ENCODE results near the gene JAKMIP3.

JAKMIP3 gene

GRCh38 chr10:132069122-132069848 is 3.5 kb downstream of the JAKMIP3 start:
- TF ChIP-seq, protein P1, sequence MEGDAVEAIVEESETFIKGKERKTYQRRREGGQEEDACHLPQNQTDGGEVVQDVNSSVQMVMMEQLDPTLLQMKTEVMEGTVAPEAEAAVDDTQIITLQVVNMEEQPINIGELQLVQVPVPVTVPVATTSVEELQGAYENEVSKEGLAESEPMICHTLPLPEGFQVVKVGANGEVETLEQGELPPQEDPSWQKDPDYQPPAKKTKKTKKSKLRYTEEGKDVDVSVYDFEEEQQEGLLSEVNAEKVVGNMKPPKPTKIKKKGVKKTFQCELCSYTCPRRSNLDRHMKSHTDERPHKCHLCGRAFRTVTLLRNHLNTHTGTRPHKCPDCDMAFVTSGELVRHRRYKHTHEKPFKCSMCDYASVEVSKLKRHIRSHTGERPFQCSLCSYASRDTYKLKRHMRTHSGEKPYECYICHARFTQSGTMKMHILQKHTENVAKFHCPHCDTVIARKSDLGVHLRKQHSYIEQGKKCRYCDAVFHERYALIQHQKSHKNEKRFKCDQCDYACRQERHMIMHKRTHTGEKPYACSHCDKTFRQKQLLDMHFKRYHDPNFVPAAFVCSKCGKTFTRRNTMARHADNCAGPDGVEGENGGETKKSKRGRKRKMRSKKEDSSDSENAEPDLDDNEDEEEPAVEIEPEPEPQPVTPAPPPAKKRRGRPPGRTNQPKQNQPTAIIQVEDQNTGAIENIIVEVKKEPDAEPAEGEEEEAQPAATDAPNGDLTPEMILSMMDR (IDR thresholded peaks at IDR 0.05; ENCODE audit: low read length, missing control alignments), result no peak

GRCh38 chr10:132069849-132070182 is 4.1 kb downstream of the JAKMIP3 start:
- DNase-seq (ENCODE audit: low read depth), result no peak
- TF ChIP-seq, protein P1 (IDR thresholded peaks at IDR 0.05; ENCODE audit: low read length, missing control alignments), result no peak
- H3K4me3 ChIP-seq (replicated peaks; ENCODE audit: low read depth, low read length), result no peak overlapping the region

More at GRCh38 chr10:132069122-132069848, 3.5 kb downstream of the JAKMIP3 start:
- H3K4me3 ChIP-seq (replicated peaks; ENCODE audit: low read depth, low read length), result no peak overlapping the region
- DNase-seq (ENCODE audit: low read depth), result no peak

DNA sequence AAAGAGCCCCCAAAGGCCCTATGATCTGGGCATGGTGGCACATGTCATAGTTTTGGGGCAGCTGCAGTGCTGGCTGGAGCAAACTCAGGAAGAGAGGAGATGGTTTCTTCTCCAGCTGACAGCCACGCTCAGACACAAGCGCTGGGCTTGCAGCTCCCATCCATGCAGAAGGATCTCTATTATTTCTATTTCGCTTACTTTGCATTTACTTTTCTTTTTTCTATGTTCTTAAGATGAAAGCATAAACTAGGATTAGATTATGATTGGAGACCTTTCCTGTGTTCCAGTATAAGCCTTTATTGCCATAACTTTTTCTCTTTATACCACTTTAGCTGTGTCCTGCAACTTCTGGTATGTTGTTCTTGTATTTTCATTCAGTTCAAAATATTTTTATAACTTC is 5.0 kb downstream of the JAKMIP3 start:
- H3K4me3 ChIP-seq (replicated peaks; ENCODE audit: low read depth, low read length), result no peak overlapping the region
- DNase-seq (ENCODE audit: low read depth), result no peak
- TF ChIP-seq, protein P1 (IDR thresholded peaks at IDR 0.05; ENCODE audit: low read length, missing control alignments), result no peak

GRCh38 chr10:132071667-132072066 is 5.9 kb downstream of the JAKMIP3 start:
- no peak overlapping the region for H3K4me3 ChIP-seq (replicated peaks; ENCODE audit: low read depth, low read length)
- DNase-seq (ENCODE audit: low read depth), result no peak
- TF ChIP-seq, protein P1 (IDR thresholded peaks at IDR 0.05; ENCODE audit: low read length, missing control alignments), result no peak

DNA sequence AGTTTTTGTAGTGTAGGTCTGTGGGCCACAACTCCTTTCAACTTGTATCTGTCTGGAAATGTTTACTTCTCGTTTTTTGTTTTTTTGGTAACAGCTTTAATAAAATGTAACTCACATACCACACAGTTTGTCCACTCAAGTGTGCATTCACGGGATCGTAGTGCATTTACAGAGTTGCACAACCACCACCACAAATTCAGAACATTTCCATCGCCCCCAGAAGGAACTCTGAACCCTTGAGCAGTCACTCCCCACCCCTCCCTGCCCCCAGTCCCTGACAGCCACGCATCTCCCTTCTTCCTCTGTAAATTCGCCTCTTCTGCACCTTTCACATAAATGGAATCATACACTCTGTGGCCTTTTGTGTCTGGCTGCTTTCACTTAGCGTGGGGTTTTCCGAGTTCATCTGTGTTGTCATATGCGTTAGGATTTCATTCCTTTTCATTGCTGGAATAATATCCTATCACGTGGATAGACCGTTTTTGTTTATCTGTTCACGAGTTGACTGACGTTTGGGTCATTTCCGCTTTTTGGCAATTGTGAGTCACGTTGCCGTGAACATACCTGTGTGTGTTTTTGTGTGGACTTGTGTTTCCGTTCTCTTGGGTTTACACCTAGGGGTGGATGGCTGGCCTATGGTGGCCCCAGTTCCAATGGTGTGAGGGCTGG is 10.3 kb downstream of the JAKMIP3 start:
- H3K4me3 ChIP-seq (replicated peaks; ENCODE audit: low read depth, low read length), result no peak overlapping the region
- TF ChIP-seq, protein P1 (IDR thresholded peaks at IDR 0.05; ENCODE audit: low read length, missing control alignments), result no peak
- DNase-seq (ENCODE audit: low read depth), result no peak

GRCh38 chr10:132076578-132077081 is 10.9 kb downstream of the JAKMIP3 start:
- DNase-seq (ENCODE audit: low read depth), result no peak
- H3K4me3 ChIP-seq (replicated peaks; ENCODE audit: low read depth, low read length), result no peak overlapping the region
- TF ChIP-seq, protein P1 (IDR thresholded peaks at IDR 0.05; ENCODE audit: low read length, missing control alignments), result no peak
